ENCODE measurements around the gene NADK. TPM values are rescaled to one million over a fixed set of nuclear protein-coding genes. Genes with fewer than 3 reads are reported as not detected.

The NADK gene
- total RNA-seq, 1 experiment from 2014 or later: 101 TPM

- in situ Hi-C loops (cut with HindIII; ENCODE audit: low pct_unique_long_range_greater_than_20kb, low sequenced_read_pairs) (loop anchor here (5.0 to 10.0 kb wide), 2 partner anchors 68 to 175 kb away; no protein-coding TSS in a partner anchor), intact Hi-C loops (cut with micrococcal nuclease; ENCODE audit: unreplicated experiment) (no loop called here)
- POLR2A ChIA-PET: no interaction called here
These were observed 41.5 kb upstream of the NADK start for GRCh38 chr1:1819762-1820161.

GRCh38 chr1:1817221-1817620 is 39.0 kb upstream of the NADK start:
- Histone ChIP-seq H3K4me1 (ENCODE audit: control insufficient read depth, insufficient read depth, low read length) (no peaks in the 10 kb centered on the region), H3K9me3 (ENCODE audit: control insufficient read depth, insufficient read depth, low read depth, low read length) (no peaks in the 10 kb centered on the region), H3K27ac (ENCODE audit: low read length) (no peak overlapping the region), H3K36me3 (ENCODE audit: control insufficient read depth, insufficient read depth, low read length) (peaks cover 29% of the 10 kb centered on the region), H3K27me3 (ENCODE audit: control insufficient read depth, insufficient read depth, low read length) (no peaks in the 10 kb centered on the region), H3K4me3 (ENCODE audit: low read depth in 2 of 2, low read length in 2 of 2) (no peak overlapping the region)
- ChIA-PET CTCF (no interaction called here), POLR2A (no interaction called here)
- intact Hi-C loops (cut with micrococcal nuclease; ENCODE audit: unreplicated experiment): no loop called here
- ATAC-seq (no peak), DNase-seq (ENCODE audit: low read depth, low spot score) (no peak)
- no peak for TF ChIP-seq TCF7L2 (IDR thresholded peaks at IDR 0.05; ENCODE audit: low read depth, low read length)
- TF ChIP-seq REST (IDR thresholded peaks at IDR 0.05; ENCODE audit: insufficient read depth in 1 of 2, low read depth in 2 of 2, low read length in 1 of 2): no peak
- no peak for TF ChIP-seq POLR2AphosphoS5 (IDR thresholded peaks at IDR 0.05; ENCODE audit: low read depth, low read length)
- no peak for TF ChIP-seq CTCF (IDR thresholded peaks at IDR 0.05)
- TF ChIP-seq SIN3A (IDR thresholded peaks at IDR 0.05; ENCODE audit: borderline replicate concordance, insufficient read depth, low read depth, low read length): no peak
- BruUV-seq (replicated peaks): no TSS peak
- in situ Hi-C loops (cut with HindIII; ENCODE audit: low pct_unique_long_range_greater_than_20kb, low sequenced_read_pairs): no loop called here

More at GRCh38 chr1:1819762-1820161, 41.5 kb upstream of the NADK start:
- Histone ChIP-seq H3K27ac (ENCODE audit: low read length) (no peak overlapping the region), H3K27me3 (ENCODE audit: control insufficient read depth, insufficient read depth, low read length) (no peaks in the 10 kb centered on the region), H3K36me3 (ENCODE audit: control insufficient read depth, insufficient read depth, low read length) (peaks cover 31% of the 10 kb centered on the region), H3K4me1 (ENCODE audit: control insufficient read depth, insufficient read depth, low read length) (no peaks in the 10 kb centered on the region), H3K9me3 (ENCODE audit: control insufficient read depth, insufficient read depth, low read depth, low read length) (no peaks in the 10 kb centered on the region), H3K4me3 (ENCODE audit: low read depth in 2 of 2, low read length in 2 of 2) (no peak overlapping the region)
- ATAC-seq (no peak), DNase-seq (ENCODE audit: low read depth, low spot score) (no peak)
- CTCF ChIA-PET: no interaction called here
- no peak for TF ChIP-seq TCF7L2 (IDR thresholded peaks at IDR 0.05; ENCODE audit: low read depth, low read length)
- TF ChIP-seq CTCF (IDR thresholded peaks at IDR 0.05): no peak
- no peak for TF ChIP-seq REST (IDR thresholded peaks at IDR 0.05; ENCODE audit: insufficient read depth in 1 of 2, low read depth in 2 of 2, low read length in 1 of 2)
- no peak for TF ChIP-seq SIN3A (IDR thresholded peaks at IDR 0.05; ENCODE audit: borderline replicate concordance, insufficient read depth, low read depth, low read length)
- no peak for TF ChIP-seq POLR2AphosphoS5 (IDR thresholded peaks at IDR 0.05; ENCODE audit: low read depth, low read length)
- BruUV-seq (replicated peaks): no TSS peak

Measured in Panc1 (cell line).